Suppressor macrophage treated with lipopolysaccharide for 1 hour (primary cell): ENCODE data around the gene KIFC3.
"Not testable (repeated sequence)": the region's sequence is repeated elsewhere in the genome, so short reads cannot be mapped to it uniquely, and the experiment has no call there.

ENCODE experiments used
- DNase-seq, 3 donors: peaks; one replicate each; pipeline ENCODE4 v3.0.0-alpha.2; 2020 to 2022

KIFC3 gene

GRCh38 chr16:57823836-57824235 lies 21.5 kb upstream of the KIFC3 start:
- no peak for DNase-seq

- no peak for DNase-seq
Measured at GRCh38 chr16:57822856-57823255, 20.6 kb upstream of the KIFC3 start.

GRCh38 chr16:57822018-57822553 lies 19.8 kb upstream of the KIFC3 start:
- no peak for DNase-seq

- no peak for DNase-seq
Measured at GRCh38 chr16:57821149-57821971, 19.1 kb upstream of the KIFC3 start.

- DNase-seq = no peak
Measured at GRCh38 chr16:57818377-57819064, 16.2 kb upstream of the KIFC3 start.

GRCh38 chr16:57817680-57818079 lies 15.4 kb upstream of the KIFC3 start:
- no peak for DNase-seq

- DNase-seq = peak; percentile 95 to 97 (median 97)
Measured at GRCh38 chr16:57815987-57816745, 13.9 kb upstream of the KIFC3 start.

GRCh38 chr16:57814896-57815295 lies 12.6 kb upstream of the KIFC3 start:
- no peak for DNase-seq

- no peak for DNase-seq
Measured at GRCh38 chr16:57813466-57813865, 11.2 kb upstream of the KIFC3 start.

GRCh38 chr16:57811340-57811739 lies 9.0 kb upstream of the KIFC3 start:
- not testable (repeated sequence) for DNase-seq

- DNase-seq = peak; percentile 95 to 97 (median 96)
Measured at GRCh38 chr16:57810197-57811031, 8.1 kb upstream of the KIFC3 start.

- peak; percentile 64 to 71 (median 69) for DNase-seq
Measured at GRCh38 chr16:57809276-57810196, 7.2 kb upstream of the KIFC3 start.

GRCh38 chr16:57808589-57809228 lies 6.4 kb upstream of the KIFC3 start:
- no peak for DNase-seq

- peak; percentile 89 to 95 (median 91) for DNase-seq
Measured at GRCh38 chr16:57807968-57808528, 5.8 kb upstream of the KIFC3 start.

- DNase-seq = no peak
Measured at GRCh38 chr16:57807252-57807967, 5.1 kb upstream of the KIFC3 start.

GRCh38 chr16:57805176-57805575 lies 2.9 kb upstream of the KIFC3 start:
- no peak for DNase-seq

- DNase-seq = no peak
Measured at GRCh38 chr16:57804111-57804837, 2.0 kb upstream of the KIFC3 start.

- no peak for DNase-seq
Measured at GRCh38 chr16:57803134-57803990, 1.1 kb upstream of the KIFC3 start.
